OCI-LY7 (cell line): ENCODE data around the gene M1AP. TPM values are rescaled to one million over a fixed set of nuclear protein-coding genes. Genes with fewer than 3 reads are reported as not detected.

ENCODE experiments used
- BruUV-seq: library from RNA; stranded (reverse); fragments of 400-500 nt; replicated peaks from 2 replicates; lab custom pipeline; 2021; lab: Mats Ljungman, UMichigan
- CTCF ChIA-PET: fragments of 300-600 bp; sonication (Branson Sonifier 250); formaldehyde crosslinking; loops from one replicate; lab custom pipeline; 2022; ENCODE audit warnings: antibody characterized with exemption; ENCODE audit not compliant: unreplicated experiment; lab: Charles Lee
- POLR2A ChIA-PET: fragments of 300-600 bp; sonication (Branson Sonifier 250); formaldehyde crosslinking; loops from one replicate; lab custom pipeline; 2022; ENCODE audit warnings: antibody characterized with exemption; lab: Charles Lee
- DNase-seq: peaks from one replicate; pipeline ENCODE4 v3.0.0-alpha.2; 2015; ENCODE audit warnings: low spot score
- H2AFZ ChIP-seq: fragments of 200-600 bp; sonication (generic), shearing (Covaris generic); 2 replicates; pipeline ENCODE4 v1.6.1; 2014; ENCODE audit warnings: mild to moderate bottlenecking, antibody characterized with exemption, low read length, moderate library complexity
- H3K27ac ChIP-seq: fragments of 200-600 bp; sonication (generic); 2 replicates; pipeline ENCODE4 v1.5.1; 2014; ENCODE audit warnings: mixed run types, low read depth, mild to moderate bottlenecking, moderate library complexity, low read length, inconsistent platforms; ENCODE audit not compliant: poor library complexity, severe bottlenecking
- H3K36me3 ChIP-seq: fragments of 200-600 bp; sonication (generic); 2 replicates; pipeline ENCODE4 v1.6.1; 2014; ENCODE audit warnings: mild to moderate bottlenecking, antibody characterized with exemption, low read length, moderate library complexity, mixed read lengths; ENCODE audit not compliant: insufficient read depth
- H3K4me1 ChIP-seq: fragments of 200-600 bp; sonication (generic); 2 replicates; pipeline ENCODE4 v1.5.1; 2014; ENCODE audit warnings: mild to moderate bottlenecking, low read length; ENCODE audit not compliant: insufficient read depth, poor library complexity, severe bottlenecking
- H3K4me2 ChIP-seq: fragments of 200-600 bp; sonication (generic); 2 replicates; pipeline ENCODE4 v1.6.1; 2014; ENCODE audit warnings: mild to moderate bottlenecking, low read length
- H3K4me3 ChIP-seq: fragments of 200-600 bp; sonication (generic); 2 replicates; pipeline ENCODE4 v1.5.1; 2014; ENCODE audit warnings: mild to moderate bottlenecking, low read depth, low read length; ENCODE audit not compliant: poor library complexity, severe bottlenecking
- H3K79me2 ChIP-seq: fragments of 200-600 bp; sonication (generic); 2 replicates; pipeline ENCODE4 v1.6.1; 2016; ENCODE audit warnings: low read depth, mild to moderate bottlenecking, low read length, moderate library complexity, mixed read lengths; ENCODE audit not compliant: insufficient read depth
- H3K9me2 ChIP-seq: fragments of 200-600 bp; sonication (generic); 2 replicates; pipeline ENCODE4 v1.6.1; 2016; ENCODE audit warnings: mild to moderate bottlenecking, low read length, mixed read lengths; ENCODE audit not compliant: insufficient read depth
- H3K9me3 ChIP-seq: fragments of 200-600 bp; sonication (generic); 2 replicates; pipeline ENCODE4 v1.6.1; 2014; ENCODE audit warnings: mild to moderate bottlenecking, mixed run types, low read length, mixed read lengths
- H4K20me1 ChIP-seq: fragments of 200-600 bp; sonication (generic); 2 replicates; pipeline ENCODE4 v1.6.1; 2014; ENCODE audit warnings: mild to moderate bottlenecking, antibody characterized with exemption, low read length, moderate library complexity, mixed read lengths; ENCODE audit not compliant: insufficient read depth
- CTCF ChIP-seq: fragments of 200-600 bp; sonication (generic); conservative IDR thresholded peaks from 2 replicates; pipeline ENCODE4 v1.5.1; 2014; ENCODE audit warnings: mild to moderate bottlenecking, antibody characterized with exemption, low read length, moderate library complexity, mixed read lengths
- EZH2phosphoT487 ChIP-seq: fragments of 200-600 bp; sonication (generic); IDR thresholded peaks from 2 replicates; pipeline ENCODE4 v1.6.1; 2018; ENCODE audit warnings: low read depth, borderline replicate concordance, mild to moderate bottlenecking, mixed run types, antibody characterized with exemption, low read length, moderate library complexity, mixed read lengths
- intact Hi-C: fragments of 100-400 bp; cut with micrococcal nuclease; formaldehyde crosslinking; loops from one replicate; pipeline ENCODE4 v1.10.0; 2022; ENCODE audit not compliant: unreplicated experiment
- total RNA-seq, 2 experiments: library from RNA; depleted of rRNA in 1 of 2; stranded (reverse); fragments of >200 nt in 1 of 2; shearing (Covaris generic) in 1 of 2; gene quantifications; 2 replicates each; pipeline ENCODE4 v1.2.3, GENCODE V29; 2014 to 2022

The M1AP gene
- total RNA-seq, 2 experiments from 2014 or later, result not detected

GRCh38 chr2:74581463-74581862 lies 66.7 kb downstream of the M1AP start:
- ChIA-PET POLR2A (interaction anchor here (1.2 kb wide), 1 partner anchor 51 kb away, joined by 6 read pairs; no protein-coding TSS in a partner anchor), CTCF (no interaction called here)
- H3K36me3 ChIP-seq, result no peaks in the 10 kb centered on the region
- H3K27ac ChIP-seq, result no peak overlapping the region
- H2AFZ ChIP-seq, result no peak overlapping the region
- H3K79me2 ChIP-seq, result no peaks in the 10 kb centered on the region
- no peaks in the 10 kb centered on the region for H3K9me2 ChIP-seq
- no peaks in the 10 kb centered on the region for H3K9me3 ChIP-seq
- no peak overlapping the region for H3K4me2 ChIP-seq
- H4K20me1 ChIP-seq, result no peaks in the 10 kb centered on the region
- BruUV-seq, result no TSS peak
- no peak overlapping the region for H3K4me3 ChIP-seq
- H3K4me1 ChIP-seq, result peaks cover 15% of the 10 kb centered on the region
- DNase-seq, result no peak
- no peak for TF ChIP-seq EZH2phosphoT487
- TF ChIP-seq CTCF, result no peak
- intact Hi-C loops, result no loop called here

DNA sequence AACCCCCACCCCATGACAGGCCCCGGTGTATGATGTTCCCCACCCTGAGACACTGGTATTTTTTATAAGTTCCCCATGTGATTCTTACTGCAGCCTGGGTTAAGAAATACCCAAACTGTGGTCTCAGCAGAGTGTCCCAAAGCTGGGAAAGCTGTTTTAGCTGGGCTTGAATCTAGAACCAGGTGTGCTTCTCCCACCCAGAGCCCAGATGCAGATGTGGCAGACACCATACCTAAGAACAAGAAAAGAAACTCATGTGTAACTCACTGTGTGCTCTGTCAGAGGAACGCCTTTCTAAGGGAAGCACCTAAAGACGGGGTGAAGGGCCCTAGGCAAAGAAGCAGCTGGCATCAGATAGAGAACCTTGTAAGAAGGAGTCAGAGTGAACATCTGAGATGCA lies 69.7 kb downstream of the M1AP start:
- intact Hi-C loops, result no loop called here
- CTCF ChIA-PET, result no interaction called here
- Histone ChIP-seq H3K4me3 (no peak overlapping the region), H3K4me1 (peaks cover 18% of the 10 kb centered on the region), H4K20me1 (no peaks in the 10 kb centered on the region), H3K27ac (no peak overlapping the region), H3K79me2 (no peaks in the 10 kb centered on the region), H3K9me2 (no peaks in the 10 kb centered on the region), H3K9me3 (no peaks in the 10 kb centered on the region), H3K36me3 (no peaks in the 10 kb centered on the region), H3K4me2 (no peak overlapping the region), H2AFZ (no peak overlapping the region)
- TF ChIP-seq EZH2phosphoT487 (no peak), CTCF (no peak)
- no peak for DNase-seq
- POLR2A ChIA-PET, result interaction anchor here (0.9 to 1.9 kb wide), 3 partner anchors 8 to 36 kb away, joined by 3 to 15 read pairs (median 4); no protein-coding TSS in a partner anchor
- BruUV-seq, result no TSS peak

- DNase-seq, result no peak
- Histone ChIP-seq H3K36me3 (no peaks in the 10 kb centered on the region), H4K20me1 (no peaks in the 10 kb centered on the region), H3K4me1 (peaks cover 18% of the 10 kb centered on the region), H3K4me2 (no peak overlapping the region), H2AFZ (peak overlapping the region; percentile 25; the same call in 1 of the 2 replicates), H3K27ac (no peak overlapping the region), H3K4me3 (no peak overlapping the region), H3K9me3 (no peaks in the 10 kb centered on the region), H3K9me2 (no peaks in the 10 kb centered on the region), H3K79me2 (no peaks in the 10 kb centered on the region)
- TF ChIP-seq CTCF, result no peak
- no peak for TF ChIP-seq EZH2phosphoT487
- intact Hi-C loops, result no loop called here
- ChIA-PET CTCF (interaction anchor here (1.0 kb wide), 1 partner anchor 11 kb away, joined by 4 read pairs; no protein-coding TSS in a partner anchor), POLR2A (interaction anchor here (1.1 to 1.9 kb wide), 3 partner anchors 9 to 13 kb away, joined by 3 to 15 read pairs (median 4); no protein-coding TSS in a partner anchor)
- no TSS peak for BruUV-seq
Measured at GRCh38 chr2:74577448-74577847, 70.7 kb downstream of the M1AP start.
